AG09319 (cell line): ENCODE results near the gene IGF1R.

ENCODE experiments used
- DNase-seq: peaks from one replicate; pipeline ENCODE4 v3.0.0-alpha.2; 2010; ENCODE audit warnings: low read depth; ENCODE audit errors: extremely low read depth
- CTCF ChIP-seq: IDR thresholded peaks from 2 replicates; pipeline ENCODE4 v1.5.1; 2011; ENCODE audit warnings: low read depth, mild to moderate bottlenecking, inconsistent platforms, low read length, moderate library complexity

Gene IGF1R

GRCh38 chr15:98743177-98743576 is 94.8 kb downstream of the IGF1R start:
- no peak for TF ChIP-seq CTCF
- no peak for DNase-seq

GRCh38 chr15:98744506-98744905 is 96.2 kb downstream of the IGF1R start:
- DNase-seq, result no peak
- TF ChIP-seq CTCF, result no peak

GRCh38 chr15:98745179-98745578 is 96.8 kb downstream of the IGF1R start:
- no peak for TF ChIP-seq CTCF

GRCh38 chr15:98745650-98746374 is 97.5 kb downstream of the IGF1R start:
- no peak for DNase-seq
- TF ChIP-seq CTCF, result no peak

More at GRCh38 chr15:98745179-98745578, 96.8 kb downstream of the IGF1R start:
- no peak for DNase-seq

- TF ChIP-seq CTCF, result no peak
- no peak for DNase-seq
These were observed 98.2 kb downstream of the IGF1R start for GRCh38 chr15:98746375-98747155.

GRCh38 chr15:98751767-98752166 is 103.4 kb downstream of the IGF1R start:
- no peak for TF ChIP-seq CTCF
- DNase-seq, result no peak

- DNase-seq, result no peak
- no peak for TF ChIP-seq CTCF
These were observed 105.7 kb downstream of the IGF1R start for GRCh38 chr15:98753726-98754656.
